Fibroblast of skin of left quadriceps (primary cell): ENCODE data around the gene XRCC4.
A peak's percentile ranks its signal among the peaks of the same experiment; 100 is the strongest.

Experiments
- DNase-seq, 2 experiments: peaks; one replicate each; pipeline ENCODE4 v3.0.0-alpha.2; 2013; ENCODE audit warnings: low read depth in 2 of 2

Gene XRCC4

DNA sequence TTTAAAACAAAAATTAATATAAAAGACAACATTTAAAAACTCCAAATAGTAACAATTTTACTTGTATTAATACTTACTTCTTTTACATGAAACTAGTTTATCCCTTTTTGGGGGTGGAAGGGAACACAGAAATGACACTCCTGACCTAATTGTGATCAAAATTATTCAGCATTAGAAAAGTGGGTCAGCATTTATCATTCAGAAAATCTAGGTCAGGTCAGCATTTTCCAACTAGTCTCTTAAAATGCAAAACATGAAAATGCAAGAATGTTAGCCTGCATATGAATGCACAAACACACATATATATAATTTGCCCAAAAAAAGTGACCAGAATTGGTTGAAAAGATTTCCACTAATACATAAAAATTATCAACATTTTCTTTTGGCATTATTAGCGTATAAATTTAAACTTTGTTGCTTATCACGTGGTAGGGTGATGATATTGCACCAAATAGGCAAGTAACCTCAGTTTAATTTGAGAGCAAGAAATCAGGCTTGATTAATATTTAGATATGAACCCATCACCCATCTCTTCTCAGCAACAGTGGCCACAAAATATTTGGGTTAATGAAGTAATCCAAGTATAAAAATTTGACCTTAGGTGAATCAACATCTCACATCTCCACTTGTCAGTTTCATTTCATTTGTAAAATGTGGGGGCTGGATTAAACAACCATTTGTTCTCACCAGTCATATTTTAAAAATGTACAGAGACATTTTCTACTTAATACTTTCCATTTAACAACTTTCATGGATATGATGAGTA, 5.9 kb upstream of the XRCC4 start:
- DNase-seq = no peak

DNA sequence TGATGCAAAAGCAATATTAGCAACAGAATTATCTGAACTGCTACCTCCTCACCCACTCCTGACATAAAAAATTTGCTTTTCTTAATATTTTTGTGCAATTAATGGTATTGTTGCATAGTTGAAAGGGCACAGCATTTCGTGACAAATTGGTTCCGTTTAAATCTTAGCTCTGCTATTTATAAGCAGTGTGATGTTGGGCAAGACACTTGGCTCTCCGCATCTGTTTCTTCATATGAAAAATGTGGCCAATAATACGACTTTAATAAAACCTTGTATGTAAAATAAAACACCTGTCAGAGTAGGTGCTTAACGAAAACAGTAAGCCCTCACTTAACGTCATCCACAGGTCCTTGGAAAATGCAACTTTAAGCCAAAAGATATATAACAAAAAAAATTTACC, 4.4 kb upstream of the XRCC4 start:
- DNase-seq = no peak

- DNase-seq = no peak
Observed at GRCh38 chr5:83077662-83078261, 415 bp downstream of the XRCC4 start.

GRCh38 chr5:83082750-83083149, 5.4 kb downstream of the XRCC4 start:
- DNase-seq = no peak

GRCh38 chr5:83084336-83084735, 7.0 kb downstream of the XRCC4 start:
- no peak for DNase-seq

DNA sequence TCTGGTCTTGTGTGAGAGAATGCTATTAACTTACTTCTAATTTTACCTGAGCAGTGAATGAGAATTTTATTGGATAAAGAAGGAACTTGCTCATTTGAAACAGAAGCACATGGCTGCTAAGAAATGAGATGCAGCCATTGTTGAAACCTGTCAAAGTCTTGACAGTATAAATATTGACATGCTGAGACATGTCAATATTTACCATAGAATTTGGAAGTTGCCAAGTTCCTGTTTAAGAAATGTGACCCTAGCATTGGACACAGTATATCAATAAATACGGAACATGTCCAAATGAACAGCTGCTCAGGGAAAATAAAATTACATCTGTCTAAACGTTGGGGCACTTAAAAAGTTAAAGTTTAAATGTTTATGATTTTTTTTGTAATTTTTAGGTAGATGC, 7.8 kb downstream of the XRCC4 start:
- DNase-seq = no peak

GRCh38 chr5:83090169-83090568, 12.8 kb downstream of the XRCC4 start:
- no peak for DNase-seq

DNA sequence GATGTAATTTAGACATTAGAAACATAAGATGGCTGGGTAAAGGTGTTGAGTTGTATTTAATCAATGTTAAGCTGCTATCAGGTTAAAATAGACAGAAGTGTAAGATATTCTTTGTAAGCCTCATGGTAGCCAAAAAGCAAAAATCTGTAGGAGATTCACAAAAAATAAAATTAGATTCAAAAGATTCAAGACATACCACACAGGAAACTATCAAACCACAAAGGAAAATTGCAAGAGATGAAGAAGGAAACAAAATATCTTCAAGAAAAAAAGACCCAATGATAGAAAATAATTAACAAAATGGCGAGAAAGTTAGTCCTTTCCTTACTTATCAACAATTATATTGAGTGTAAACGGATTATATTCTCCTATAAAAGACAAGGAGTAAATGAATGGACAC, 15.3 kb downstream of the XRCC4 start:
- DNase-seq = no peak

DNA sequence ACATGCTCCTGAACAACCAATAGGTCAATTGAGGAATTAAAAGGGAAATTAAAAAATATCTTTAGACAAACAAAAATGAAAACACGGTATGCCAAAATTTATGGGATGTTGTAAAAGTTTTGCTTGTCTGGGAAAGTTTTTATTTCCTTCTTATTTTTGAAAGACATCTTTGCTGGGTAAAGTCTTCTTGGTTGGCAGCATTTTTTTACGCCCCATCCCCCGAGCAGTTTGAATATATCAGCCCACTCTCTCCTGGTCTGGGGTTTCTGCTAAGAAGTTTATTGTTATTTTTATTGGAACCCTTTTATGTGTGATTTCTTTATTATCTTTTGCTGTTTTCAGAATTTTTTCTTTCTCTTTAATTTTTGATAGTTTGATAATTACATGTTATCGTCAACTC, 16.3 kb downstream of the XRCC4 start:
- no peak for DNase-seq

DNA sequence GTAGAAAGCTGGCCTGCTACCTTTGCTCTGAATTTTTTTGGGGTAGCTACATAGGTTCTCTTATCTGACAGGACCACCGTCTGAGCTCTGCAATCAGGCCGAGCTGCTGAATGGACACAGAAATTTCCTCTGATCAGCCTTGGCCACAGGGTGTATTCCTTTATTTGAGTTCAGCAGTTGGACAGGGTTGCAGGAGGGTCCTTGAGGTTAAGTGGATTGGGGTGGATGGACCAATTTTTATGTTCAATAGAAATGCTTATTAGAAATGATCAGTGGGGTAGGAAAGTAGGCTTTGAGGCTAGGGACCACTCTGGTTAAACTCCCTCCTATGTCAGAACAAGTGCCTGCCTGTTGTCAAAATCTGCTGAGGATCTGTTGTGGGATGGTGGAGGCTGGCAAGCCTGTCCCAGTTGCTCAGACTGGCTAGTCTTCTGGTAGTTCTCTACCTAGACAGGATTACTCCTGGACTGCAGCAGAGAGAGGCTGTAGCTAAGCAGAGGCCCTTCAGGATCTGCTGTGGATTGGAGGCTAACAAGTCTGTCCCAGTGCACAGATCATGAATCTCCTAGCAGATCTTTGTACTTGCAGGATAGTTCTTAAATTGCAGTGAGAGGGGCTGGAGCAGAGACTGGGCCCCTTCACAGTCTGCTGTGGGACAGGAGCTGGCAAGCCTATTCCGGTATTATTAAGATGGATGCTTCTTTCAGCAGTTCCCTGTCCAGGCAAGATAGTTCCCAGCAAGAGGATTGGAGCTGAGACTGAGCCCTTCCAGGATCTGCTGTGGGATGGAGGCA, 18.0 kb downstream of the XRCC4 start:
- no peak for DNase-seq

DNA sequence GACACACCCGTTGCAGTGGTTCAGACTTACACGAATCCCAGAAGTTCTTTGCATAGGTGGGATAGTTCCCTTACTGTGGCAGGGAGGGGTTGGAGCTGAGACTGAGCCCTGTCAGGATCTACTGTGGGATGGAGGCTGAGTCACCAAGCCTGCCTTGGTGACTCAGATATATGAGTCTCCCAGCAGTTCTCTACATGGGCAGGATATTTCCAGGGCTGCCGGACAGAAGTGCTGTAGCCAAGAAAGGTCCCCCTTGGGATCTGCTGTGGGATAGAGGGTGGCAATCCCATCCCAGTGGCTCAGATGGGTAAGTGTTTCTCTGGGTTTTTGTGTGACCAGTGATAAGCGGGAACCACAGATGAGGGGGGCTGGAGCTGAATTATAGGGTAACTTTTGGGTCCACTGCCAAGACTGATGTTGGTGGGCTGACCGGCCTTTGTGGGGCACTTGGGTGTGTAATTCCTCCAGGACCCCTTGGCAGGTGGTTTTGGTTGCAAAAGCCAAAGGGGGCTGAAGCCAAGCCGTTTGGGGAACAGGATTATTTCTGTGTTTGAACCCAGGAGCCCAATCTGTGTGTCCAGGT, 18.7 kb downstream of the XRCC4 start:
- DNase-seq = peak; percentile 49 to 54

DNA sequence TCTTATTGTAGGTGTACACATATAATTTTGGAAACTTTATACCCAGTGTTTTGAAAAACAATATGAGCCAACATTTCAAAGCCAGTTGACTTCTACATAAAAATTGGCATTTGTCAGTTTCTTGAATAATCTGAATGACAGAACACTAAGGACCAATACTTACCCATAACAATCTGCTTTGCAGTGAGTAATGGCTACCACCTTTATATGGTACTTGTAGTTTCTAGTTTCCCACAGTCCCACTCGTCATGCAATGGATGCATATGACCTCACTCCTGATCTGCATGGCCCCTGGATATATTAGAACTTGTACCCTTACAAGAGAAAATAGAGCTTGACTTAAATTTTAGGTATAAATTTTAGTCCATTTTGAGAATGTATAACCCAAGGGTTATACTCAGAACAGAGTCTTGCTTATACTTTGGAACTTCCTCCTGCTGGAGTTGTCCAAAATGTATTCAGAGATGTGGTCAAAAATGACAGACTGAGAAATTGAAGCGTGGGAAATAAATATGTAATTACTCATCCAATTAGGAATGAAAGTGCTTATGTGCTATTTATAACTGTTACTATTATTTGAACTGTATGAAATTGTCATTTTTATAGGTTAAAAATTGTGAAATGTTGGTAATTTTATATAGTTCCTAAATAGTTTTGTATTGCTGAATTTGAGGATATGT, 19.5 kb downstream of the XRCC4 start:
- no peak for DNase-seq

- no peak for DNase-seq
Observed at GRCh38 chr5:83097689-83098231, 20.4 kb downstream of the XRCC4 start.

GRCh38 chr5:83099001-83099400, 21.7 kb downstream of the XRCC4 start:
- no peak for DNase-seq

- no peak for DNase-seq
Observed at GRCh38 chr5:83099445-83099844, 22.1 kb downstream of the XRCC4 start.

DNA sequence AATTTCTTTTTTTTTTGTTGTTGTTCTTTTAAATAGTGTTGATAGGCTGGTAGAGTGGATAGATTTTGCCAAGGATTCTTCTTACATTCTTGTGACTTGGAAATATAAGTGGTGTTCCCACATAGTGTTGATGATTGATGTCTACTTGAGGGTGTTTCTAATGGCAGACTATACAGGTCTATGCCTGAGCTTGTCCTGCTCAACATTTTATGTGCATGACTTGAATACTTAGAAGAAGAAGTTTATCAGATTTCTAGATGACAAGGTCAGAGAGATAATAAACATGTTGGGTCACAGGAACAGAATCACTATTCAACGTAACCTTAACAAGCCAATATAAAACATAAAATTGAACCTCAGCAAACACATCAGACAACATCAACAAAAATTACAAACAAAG, 24.2 kb downstream of the XRCC4 start:
- no peak for DNase-seq

DNA sequence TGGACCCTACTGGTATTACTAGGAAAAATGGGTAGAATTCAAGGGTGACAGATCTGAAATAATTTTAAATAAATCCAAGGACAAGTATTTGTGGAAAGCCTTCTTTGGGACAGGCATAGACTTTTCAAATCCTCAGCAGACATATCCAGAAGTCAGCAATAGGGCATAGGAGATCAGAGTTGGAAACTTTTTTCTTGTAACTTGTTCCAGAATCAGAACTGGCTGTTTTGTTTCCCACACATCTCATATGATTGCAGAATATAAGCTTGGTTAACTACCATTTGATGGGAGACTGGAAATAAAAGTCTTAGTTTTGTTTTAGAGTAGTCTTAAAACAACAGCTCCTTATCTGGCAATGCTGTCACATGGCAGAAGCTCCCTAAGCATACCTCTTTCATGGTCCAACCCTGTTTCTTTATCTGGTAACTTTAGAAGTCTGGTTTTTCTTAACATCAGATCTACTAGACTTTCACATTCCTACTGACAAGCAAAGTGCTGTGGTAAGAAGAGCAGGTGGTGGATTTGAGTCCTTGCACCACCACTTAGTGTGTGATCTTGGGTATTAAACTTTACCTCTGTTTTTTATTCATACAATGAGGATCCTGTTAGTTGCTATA, 25.1 kb downstream of the XRCC4 start:
- no peak for DNase-seq

GRCh38 chr5:83104021-83104420, 26.7 kb downstream of the XRCC4 start:
- no peak for DNase-seq

DNA sequence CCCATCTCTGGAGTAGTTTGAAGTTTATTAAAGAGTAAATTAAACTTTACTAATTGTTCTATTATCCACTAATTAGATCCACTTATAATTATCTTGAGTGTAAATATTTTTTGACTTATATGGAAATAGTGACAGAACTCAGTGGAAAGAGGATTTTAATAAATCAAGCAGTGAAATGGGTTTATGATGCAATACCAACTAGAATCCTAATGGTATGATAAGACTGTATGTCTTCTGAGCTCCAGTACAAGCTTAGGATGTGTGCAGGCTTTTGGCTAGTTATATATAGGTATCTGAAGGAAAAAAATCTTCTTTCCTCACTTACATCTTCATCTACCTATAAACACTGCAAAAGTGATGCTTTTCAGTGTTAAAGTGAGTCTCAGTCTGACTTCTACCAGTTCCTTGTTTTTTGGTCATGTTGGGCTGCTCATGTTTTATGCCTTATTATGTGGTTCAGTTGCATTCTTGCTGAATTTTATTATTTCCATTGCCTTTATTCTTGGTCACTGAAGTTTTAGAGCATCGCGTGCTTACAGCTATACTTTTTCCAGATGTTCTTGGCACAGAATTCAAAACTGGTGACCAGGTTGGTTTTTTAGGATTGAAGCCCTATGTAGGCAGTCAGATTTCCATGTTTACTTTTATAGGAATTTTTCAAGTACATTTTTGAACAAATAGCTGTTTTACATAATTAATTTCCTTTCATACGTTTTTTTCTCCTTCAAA, 30.5 kb downstream of the XRCC4 start:
- DNase-seq = peak in 1 of 2 experiments; percentile 21

GRCh38 chr5:83109380-83109779, 32.0 kb downstream of the XRCC4 start:
- no peak for DNase-seq

DNA sequence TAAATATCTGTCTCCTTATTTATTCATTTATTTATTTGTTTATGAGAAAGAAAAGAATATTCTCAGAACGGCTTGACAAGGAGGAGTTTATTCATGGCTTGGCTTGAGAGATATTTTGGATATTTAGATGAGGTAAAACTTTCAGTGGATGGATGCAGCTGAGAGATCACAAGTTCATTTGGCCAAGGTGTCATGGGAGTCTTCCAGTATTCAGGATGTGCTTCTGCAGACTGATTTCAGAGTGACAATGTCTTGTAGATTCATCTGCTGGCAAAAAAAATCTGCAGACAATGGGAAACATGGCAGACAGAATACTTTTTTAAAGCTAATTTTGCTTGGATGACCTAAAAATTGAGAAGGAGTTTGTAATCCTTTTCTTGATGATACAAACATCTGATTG, 38.5 kb downstream of the XRCC4 start:
- DNase-seq = no peak
